ENCODE data around the gene TBX21.

Gene TBX21

GRCh38 chr17:47717979-47718621, 14.9 kb upstream of the TBX21 start:
- Histone ChIP-seq H3K9ac (ENCODE audit: low read depth, low read length) (no peak overlapping the region), H3K4me1 (ENCODE audit: control insufficient read depth, insufficient read depth, low read length) (peaks cover 37% of the 10 kb centered on the region), H3K36me3 (ENCODE audit: insufficient read depth, low read length) (no peaks in the 10 kb centered on the region), H3K27me3 (ENCODE audit: control insufficient read depth, insufficient read depth, low read length) (peaks cover 93% of the 10 kb centered on the region), H3K4me2 (ENCODE audit: low read length) (no peak overlapping the region), H3K9me3 (replicated peaks; ENCODE audit: low read length) (no peaks in the 10 kb centered on the region), H3K4me3 (ENCODE audit: low read length) (no peak overlapping the region)

GRCh38 chr17:47718634-47719405, 14.2 kb upstream of the TBX21 start:
- H3K27me3 ChIP-seq (ENCODE audit: control insufficient read depth, insufficient read depth, low read length): peaks cover 91% of the 10 kb centered on the region
- no peaks in the 10 kb centered on the region for H3K9me3 ChIP-seq (replicated peaks; ENCODE audit: low read length)
- H3K4me2 ChIP-seq (ENCODE audit: low read length): peak overlapping the region; percentile 57
- H3K9ac ChIP-seq (ENCODE audit: low read depth, low read length): no peak overlapping the region
- H3K36me3 ChIP-seq (ENCODE audit: insufficient read depth, low read length): no peaks in the 10 kb centered on the region
- peaks cover 37% of the 10 kb centered on the region for H3K4me1 ChIP-seq (ENCODE audit: control insufficient read depth, insufficient read depth, low read length)
- H3K4me3 ChIP-seq (ENCODE audit: low read length): no peak overlapping the region

DNA sequence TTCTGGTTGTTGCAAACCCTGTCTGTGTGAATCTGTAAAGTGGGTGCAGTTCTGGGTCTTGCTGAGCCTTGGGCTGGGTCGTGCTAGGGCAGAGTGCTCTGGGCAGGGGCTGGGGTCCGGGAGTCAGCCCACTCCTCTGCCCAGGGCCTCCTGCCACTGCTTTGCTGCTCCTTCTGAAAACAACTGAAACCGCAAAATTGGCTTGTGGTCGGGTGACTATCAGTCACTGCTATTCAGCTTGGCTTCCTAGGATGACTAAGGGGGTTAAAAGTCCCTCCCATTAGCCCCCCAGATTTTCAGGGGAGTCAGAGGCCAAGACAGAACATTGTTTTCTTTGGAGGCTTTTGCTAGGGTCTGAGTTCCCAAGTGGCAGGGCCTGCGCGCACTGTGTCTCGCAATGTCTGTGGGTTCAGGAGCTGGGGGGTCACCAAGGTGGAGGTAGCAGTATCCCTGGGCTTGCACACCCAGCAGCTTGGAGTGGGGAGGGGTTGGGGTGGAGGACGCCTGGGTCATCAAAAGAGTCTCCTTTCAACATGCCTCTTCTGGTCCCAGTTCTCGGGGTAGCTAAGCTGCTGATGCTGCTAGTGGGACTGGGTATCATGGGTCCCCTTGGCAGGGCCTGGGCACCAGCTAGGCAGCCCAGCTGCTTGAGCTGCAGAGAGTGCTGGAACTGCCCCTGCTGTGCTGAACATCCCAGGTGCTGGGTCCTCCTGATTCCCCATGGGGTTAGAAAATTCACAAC, 13.5 kb upstream of the TBX21 start:
- H3K9ac ChIP-seq (ENCODE audit: low read depth, low read length): no peak overlapping the region
- peaks cover 37% of the 10 kb centered on the region for H3K4me1 ChIP-seq (ENCODE audit: control insufficient read depth, insufficient read depth, low read length)
- H3K36me3 ChIP-seq (ENCODE audit: insufficient read depth, low read length): no peaks in the 10 kb centered on the region
- no peak overlapping the region for H3K4me3 ChIP-seq (ENCODE audit: low read length)
- peak overlapping the region; percentile 57 for H3K4me2 ChIP-seq (ENCODE audit: low read length)
- H3K9me3 ChIP-seq (replicated peaks; ENCODE audit: low read length): no peaks in the 10 kb centered on the region
- peaks cover 91% of the 10 kb centered on the region for H3K27me3 ChIP-seq (ENCODE audit: control insufficient read depth, insufficient read depth, low read length)

- no peaks in the 10 kb centered on the region for H3K9me3 ChIP-seq (replicated peaks; ENCODE audit: low read length)
- no peak overlapping the region for H3K4me3 ChIP-seq (ENCODE audit: low read length)
- H3K9ac ChIP-seq (ENCODE audit: low read depth, low read length): no peak overlapping the region
- H3K36me3 ChIP-seq (ENCODE audit: insufficient read depth, low read length): no peaks in the 10 kb centered on the region
- no peak overlapping the region for H3K4me2 ChIP-seq (ENCODE audit: low read length)
- H3K4me1 ChIP-seq (ENCODE audit: control insufficient read depth, insufficient read depth, low read length): peaks cover 37% of the 10 kb centered on the region
- H3K27me3 ChIP-seq (ENCODE audit: control insufficient read depth, insufficient read depth, low read length): peaks cover 91% of the 10 kb centered on the region
These were observed 12.8 kb upstream of the TBX21 start for GRCh38 chr17:47720196-47720595.

- Histone ChIP-seq H3K4me2 (ENCODE audit: low read length) (peak overlapping the region; percentile 4), H3K9me3 (replicated peaks; ENCODE audit: low read length) (no peaks in the 10 kb centered on the region), H3K36me3 (ENCODE audit: insufficient read depth, low read length) (no peaks in the 10 kb centered on the region), H3K9ac (ENCODE audit: low read depth, low read length) (no peak overlapping the region), H3K4me1 (ENCODE audit: control insufficient read depth, insufficient read depth, low read length) (peaks cover 37% of the 10 kb centered on the region), H3K4me3 (ENCODE audit: low read length) (no peak overlapping the region), H3K27me3 (ENCODE audit: control insufficient read depth, insufficient read depth, low read length) (peaks cover 90% of the 10 kb centered on the region)
These were observed 12.1 kb upstream of the TBX21 start for GRCh38 chr17:47720754-47721533.

DNA sequence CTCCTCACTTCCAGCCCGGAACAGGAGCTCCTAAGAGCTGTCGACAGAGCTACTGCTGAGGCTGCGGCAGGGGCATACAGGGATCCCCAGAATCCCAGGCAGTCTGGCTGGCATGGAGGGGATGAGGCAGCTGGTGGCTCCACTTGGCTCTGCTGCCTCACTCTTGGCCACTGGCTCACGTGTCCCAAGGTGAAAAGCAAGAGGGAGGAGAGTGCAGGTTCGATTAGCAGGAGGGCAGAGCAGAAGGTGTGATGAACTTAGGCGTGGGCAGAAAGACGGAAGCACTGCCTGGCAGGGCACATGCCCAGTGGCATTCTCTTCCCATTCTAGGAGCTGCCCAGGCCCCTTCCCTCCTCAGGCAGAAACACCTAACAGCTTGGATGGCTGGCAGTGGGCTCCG, 11.3 kb upstream of the TBX21 start:
- no peak overlapping the region for H3K4me3 ChIP-seq (ENCODE audit: low read length)
- H3K36me3 ChIP-seq (ENCODE audit: insufficient read depth, low read length): no peaks in the 10 kb centered on the region
- no peaks in the 10 kb centered on the region for H3K9me3 ChIP-seq (replicated peaks; ENCODE audit: low read length)
- no peak overlapping the region for H3K4me2 ChIP-seq (ENCODE audit: low read length)
- H3K27me3 ChIP-seq (ENCODE audit: control insufficient read depth, insufficient read depth, low read length): peaks cover 90% of the 10 kb centered on the region
- peaks cover 37% of the 10 kb centered on the region for H3K4me1 ChIP-seq (ENCODE audit: control insufficient read depth, insufficient read depth, low read length)
- no peak overlapping the region for H3K9ac ChIP-seq (ENCODE audit: low read depth, low read length)

DNA sequence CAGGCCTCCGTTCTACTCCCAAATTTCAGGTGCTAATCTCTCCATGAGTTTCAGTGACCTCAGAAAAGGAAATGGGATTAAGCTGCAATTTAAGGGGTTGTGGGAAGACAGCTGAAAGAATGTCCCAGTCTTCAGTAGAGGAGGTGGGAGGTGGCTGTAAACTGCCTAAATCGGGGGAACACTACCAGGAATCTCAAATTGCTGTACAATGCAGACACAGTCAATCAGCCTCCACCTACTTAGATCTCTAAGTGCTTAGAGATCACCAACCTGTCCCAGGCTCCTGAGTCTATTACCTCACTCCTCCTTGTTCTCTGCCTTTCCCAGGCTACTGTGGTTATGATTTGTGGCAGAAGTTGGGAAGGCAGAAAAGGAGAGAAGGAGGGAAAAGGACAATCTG, 8.3 kb upstream of the TBX21 start:
- Histone ChIP-seq H3K4me1 (ENCODE audit: control insufficient read depth, insufficient read depth, low read length) (peaks cover 16% of the 10 kb centered on the region), H3K4me3 (ENCODE audit: low read length) (no peak overlapping the region), H3K27me3 (ENCODE audit: control insufficient read depth, insufficient read depth, low read length) (peaks cover 93% of the 10 kb centered on the region), H3K9me3 (replicated peaks; ENCODE audit: low read length) (no peaks in the 10 kb centered on the region), H3K36me3 (ENCODE audit: insufficient read depth, low read length) (no peaks in the 10 kb centered on the region), H3K4me2 (ENCODE audit: low read length) (no peak overlapping the region), H3K9ac (ENCODE audit: low read depth, low read length) (no peak overlapping the region)

GRCh38 chr17:47725446-47726111, 7.5 kb upstream of the TBX21 start:
- Histone ChIP-seq H3K36me3 (ENCODE audit: insufficient read depth, low read length) (no peaks in the 10 kb centered on the region), H3K4me2 (ENCODE audit: low read length) (no peak overlapping the region), H3K4me3 (ENCODE audit: low read length) (no peak overlapping the region), H3K4me1 (ENCODE audit: control insufficient read depth, insufficient read depth, low read length) (peaks cover 7% of the 10 kb centered on the region), H3K9me3 (replicated peaks; ENCODE audit: low read length) (no peaks in the 10 kb centered on the region), H3K9ac (ENCODE audit: low read depth, low read length) (no peak overlapping the region), H3K27me3 (ENCODE audit: control insufficient read depth, insufficient read depth, low read length) (peaks cover 92% of the 10 kb centered on the region)

DNA sequence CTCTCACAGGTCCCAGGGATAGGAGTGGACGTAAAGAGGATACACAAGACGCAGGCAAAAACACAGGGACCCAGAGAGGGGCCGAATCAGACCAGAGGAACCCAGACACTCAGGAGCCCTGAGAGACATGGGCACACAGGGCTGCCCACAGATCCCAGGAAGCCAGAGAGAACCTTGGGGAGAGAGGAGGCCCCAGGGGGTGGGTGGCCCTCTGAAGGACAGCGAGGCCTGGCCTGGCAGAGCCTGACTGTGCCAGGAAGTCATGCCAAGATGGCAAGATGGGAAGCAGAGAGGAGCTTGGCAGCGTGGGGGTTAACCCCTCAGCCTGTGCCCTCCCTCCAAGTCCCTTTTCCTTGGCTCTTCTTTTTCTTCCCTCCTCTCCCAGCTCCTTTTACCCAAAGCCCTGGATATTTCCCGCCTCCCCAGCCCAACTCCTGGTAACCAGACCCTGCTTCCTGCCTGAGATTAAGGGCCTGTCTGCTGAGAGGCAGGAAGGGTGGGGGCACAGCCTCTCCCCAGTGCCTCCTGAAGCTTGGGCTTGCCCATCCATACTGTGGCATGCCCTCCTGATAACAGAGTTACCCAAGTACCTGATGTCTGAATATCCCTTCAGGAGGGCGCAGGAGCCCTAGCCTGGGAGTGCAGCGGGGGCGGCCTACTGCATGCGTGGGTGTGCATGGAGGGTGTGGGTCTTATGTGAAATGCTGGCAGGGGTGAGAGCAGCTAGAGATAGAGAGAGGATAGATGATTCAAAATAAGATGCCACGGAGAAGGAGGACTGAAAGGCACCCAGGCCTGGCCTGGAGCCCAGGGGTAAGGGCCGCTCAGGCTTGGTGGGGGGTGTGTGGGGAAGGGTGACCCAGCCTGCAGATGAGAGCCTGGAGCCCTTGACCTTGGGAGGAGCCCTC, 6.0 kb upstream of the TBX21 start:
- H3K4me1 ChIP-seq (ENCODE audit: control insufficient read depth, insufficient read depth, low read length): no peaks in the 10 kb centered on the region
- H3K4me2 ChIP-seq (ENCODE audit: low read length): no peak overlapping the region
- H3K36me3 ChIP-seq (ENCODE audit: insufficient read depth, low read length): no peaks in the 10 kb centered on the region
- no peak overlapping the region for H3K9ac ChIP-seq (ENCODE audit: low read depth, low read length)
- H3K27me3 ChIP-seq (ENCODE audit: control insufficient read depth, insufficient read depth, low read length): peaks cover 91% of the 10 kb centered on the region
- no peaks in the 10 kb centered on the region for H3K9me3 ChIP-seq (replicated peaks; ENCODE audit: low read length)
- no peak overlapping the region for H3K4me3 ChIP-seq (ENCODE audit: low read length)

DNA sequence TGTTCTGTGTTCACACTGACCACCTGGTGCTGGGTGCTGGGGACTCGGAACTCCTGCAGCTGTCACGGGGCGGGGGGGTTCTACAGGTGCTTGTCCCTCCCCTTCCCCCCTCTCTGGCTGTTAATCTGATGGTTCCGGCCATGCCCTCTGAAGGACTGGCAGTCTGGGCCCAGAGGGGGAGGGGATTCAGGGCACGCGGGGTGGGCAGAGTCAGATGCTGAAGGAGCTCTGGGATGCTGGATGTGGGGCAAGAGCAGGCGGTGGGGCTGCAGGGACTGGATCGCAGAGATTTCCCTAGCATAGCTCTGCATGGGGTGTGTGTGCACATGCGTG, 5.4 kb upstream of the TBX21 start:
- Histone ChIP-seq H3K4me2 (ENCODE audit: low read length) (no peak overlapping the region), H3K27me3 (ENCODE audit: control insufficient read depth, insufficient read depth, low read length) (peaks cover 91% of the 10 kb centered on the region), H3K4me3 (ENCODE audit: low read length) (no peak overlapping the region), H3K9ac (ENCODE audit: low read depth, low read length) (no peak overlapping the region), H3K4me1 (ENCODE audit: control insufficient read depth, insufficient read depth, low read length) (no peaks in the 10 kb centered on the region), H3K9me3 (replicated peaks; ENCODE audit: low read length) (no peaks in the 10 kb centered on the region), H3K36me3 (ENCODE audit: insufficient read depth, low read length) (no peaks in the 10 kb centered on the region)
